Measurements from ENCODE around the gene ZC3H7B.

Gene ZC3H7B

DNA sequence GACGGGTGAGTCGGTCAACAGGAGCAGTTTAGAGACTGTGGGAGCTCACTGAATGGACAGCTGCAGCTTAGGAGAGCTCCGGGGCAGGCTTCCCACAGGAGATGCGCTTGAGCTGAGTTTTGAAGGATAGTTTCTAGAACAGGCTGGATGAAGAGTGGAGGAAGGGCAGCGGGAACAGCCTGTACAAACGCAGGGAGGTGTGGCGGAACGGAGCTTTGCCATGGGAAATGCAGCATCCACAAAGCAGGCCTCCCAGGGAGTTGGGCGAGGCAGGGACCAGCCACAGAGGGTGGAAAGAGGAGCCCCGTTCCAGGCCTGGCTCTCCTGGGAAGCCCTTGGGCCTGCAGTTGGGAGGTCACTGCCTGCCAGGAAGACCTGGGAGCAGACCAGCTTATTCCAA, 53.7 kb downstream of the ZC3H7B start:
- no peak for DNase-seq (ENCODE audit: low spot score)

DNA sequence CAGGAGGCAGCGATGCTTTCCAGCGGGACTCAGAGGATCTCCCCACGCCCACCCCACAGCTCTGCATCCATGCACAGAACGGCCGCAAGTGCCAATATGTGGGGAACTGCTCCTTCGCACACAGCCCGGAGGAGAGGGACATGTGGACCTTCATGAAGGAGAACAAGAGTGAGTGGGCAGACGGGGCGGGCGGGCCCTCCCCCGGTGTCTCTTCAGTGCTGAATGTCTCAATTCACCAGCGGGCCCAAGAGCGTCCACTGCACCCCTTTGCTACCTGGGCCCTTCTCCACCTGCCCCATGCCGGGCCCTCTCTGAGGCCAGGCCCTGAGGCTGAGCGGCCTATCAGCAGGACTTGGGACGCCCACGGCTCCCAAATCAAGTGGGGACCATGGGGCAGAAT, 54.6 kb downstream of the ZC3H7B start:
- DNase-seq (ENCODE audit: low spot score) = no peak

DNA sequence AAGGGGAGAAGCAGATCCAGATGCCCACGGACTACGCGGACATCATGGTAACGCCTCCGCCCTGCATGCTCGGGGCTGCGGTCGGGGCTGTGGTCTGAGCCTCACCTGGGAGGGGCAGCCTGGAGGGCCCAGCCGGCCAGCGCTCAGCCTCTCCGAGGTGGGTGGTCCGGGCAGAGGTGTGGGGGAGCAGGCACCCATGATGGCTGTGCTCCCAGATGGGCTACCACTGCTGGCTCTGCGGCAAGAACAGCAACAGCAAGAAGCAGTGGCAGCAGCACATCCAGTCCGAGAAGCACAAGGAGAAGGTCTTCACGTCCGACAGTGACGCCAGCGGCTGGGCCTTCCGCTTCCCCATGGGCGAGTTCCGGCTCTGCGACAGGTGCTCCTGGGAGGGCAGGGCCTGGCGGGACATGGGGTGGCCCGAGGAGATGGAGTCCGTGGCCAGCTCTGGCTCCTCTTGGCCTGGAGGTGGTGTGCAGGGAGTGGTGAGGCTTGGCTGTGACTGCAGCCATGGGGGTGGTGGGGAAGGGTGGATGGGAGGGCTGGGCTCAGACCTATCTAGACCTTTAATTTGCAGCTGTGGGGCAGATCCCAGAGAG, 55.2 kb downstream of the ZC3H7B start:
- no peak for DNase-seq (ENCODE audit: low spot score)

DNA sequence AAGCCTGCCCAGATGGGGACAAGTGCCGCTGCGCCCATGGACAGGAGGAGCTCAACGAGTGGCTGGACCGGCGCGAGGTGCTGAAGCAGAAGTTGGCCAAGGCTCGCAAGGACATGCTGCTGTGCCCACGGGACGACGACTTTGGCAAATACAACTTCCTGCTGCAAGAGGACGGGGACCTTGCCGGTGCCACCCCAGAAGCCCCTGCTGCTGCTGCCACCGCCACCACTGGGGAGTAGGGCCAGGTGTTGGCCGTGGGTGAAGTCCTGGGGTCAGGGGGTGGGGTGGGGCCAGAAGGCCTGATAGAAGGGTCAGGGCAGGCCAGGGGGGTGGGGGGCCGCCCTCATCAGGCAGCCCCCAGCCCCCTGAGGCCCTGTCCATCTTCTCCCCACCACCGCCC, 55.9 kb downstream of the ZC3H7B start:
- DNase-seq (ENCODE audit: low spot score) = no peak

DNA sequence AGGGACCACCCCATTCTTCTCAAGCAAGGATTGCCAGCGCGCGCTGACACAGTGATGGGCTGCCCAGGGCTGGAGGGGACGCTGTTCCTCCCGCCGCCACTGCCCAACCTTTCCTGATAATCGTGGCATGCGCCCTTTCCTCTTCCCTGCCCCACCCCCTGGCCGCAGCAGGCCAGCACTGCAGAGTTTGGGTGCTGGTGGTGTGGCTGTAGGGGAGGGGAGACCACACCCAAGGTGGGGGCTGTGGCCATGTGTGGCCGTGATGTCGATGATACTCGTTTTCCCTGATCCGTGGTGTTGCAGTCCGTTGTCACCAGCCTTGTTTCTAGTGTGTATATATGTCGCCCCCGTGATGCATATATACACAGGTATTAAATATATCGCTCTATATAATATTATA, 57.6 kb downstream of the ZC3H7B start:
- DNase-seq (ENCODE audit: low spot score) = no peak

DNA sequence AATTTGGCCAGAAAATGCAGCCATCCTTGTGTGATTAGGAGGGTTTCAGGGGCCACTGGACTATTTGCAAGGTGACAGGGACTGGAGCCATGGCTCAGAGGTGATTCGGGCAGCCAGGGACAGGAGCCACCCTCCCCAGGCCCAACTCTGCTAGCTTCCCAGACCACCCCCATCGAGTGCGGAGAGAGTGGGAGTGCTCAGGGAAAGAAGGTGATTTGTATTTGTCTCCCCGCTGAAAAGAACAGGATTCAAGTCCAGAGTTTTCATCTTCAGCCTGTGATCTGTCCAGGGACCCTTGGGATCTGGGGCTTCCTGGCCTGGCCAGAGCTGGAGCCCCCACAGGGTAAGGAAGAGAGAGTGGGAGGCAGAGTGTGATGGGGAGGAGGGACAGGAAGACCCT, 58.1 kb downstream of the ZC3H7B start:
- DNase-seq (ENCODE audit: low spot score) = no peak

DNA sequence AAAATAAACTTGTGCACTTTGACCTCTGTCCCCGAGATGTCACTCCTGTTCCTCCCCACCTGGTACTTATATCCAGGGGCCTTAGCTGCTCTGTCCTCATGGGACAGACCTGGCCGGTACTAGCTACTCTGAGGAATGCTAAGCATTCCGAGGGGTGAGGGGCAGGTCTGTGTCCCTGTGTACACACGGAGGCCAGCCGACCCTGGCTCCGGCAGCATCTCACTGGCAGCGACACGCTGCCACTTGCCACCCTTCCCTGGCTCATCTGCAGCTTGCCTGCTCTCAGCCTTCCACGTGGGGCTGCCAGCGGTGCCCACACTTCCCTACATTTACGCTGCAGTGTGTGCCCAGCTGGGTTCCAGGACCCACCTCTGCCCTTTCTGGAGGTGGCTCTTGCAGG, 58.8 kb downstream of the ZC3H7B start:
- DNase-seq (ENCODE audit: low spot score) = no peak

DNA sequence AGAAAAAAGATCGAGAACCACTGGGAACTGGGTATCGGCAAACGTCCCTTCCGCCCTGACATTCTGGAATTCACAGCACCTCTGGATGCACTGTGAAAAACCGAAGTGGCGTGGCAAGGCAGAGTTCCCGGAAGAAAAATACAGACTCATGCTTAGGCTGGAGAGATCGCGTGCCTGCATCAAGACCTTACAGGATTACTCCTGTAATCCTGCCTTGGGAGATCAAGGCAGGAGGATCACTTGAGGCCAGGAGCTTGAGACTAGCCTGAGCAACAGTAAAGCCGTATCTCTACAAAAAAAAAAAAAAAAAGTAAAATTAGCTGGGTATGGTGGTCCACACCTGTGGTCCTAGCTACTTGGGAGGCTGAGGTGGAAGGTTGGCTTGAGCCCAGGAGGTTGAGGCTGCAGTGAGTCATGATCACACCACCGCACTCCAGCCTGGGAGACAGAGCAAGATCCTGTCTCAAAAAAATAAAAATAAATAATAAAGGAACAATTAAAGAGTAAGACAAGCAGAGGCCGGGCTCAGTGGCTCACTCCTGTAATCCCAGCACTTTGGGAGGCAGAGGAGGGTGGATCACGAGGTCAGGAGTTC, 60.5 kb downstream of the ZC3H7B start:
- DNase-seq (ENCODE audit: low spot score) = no peak

DNA sequence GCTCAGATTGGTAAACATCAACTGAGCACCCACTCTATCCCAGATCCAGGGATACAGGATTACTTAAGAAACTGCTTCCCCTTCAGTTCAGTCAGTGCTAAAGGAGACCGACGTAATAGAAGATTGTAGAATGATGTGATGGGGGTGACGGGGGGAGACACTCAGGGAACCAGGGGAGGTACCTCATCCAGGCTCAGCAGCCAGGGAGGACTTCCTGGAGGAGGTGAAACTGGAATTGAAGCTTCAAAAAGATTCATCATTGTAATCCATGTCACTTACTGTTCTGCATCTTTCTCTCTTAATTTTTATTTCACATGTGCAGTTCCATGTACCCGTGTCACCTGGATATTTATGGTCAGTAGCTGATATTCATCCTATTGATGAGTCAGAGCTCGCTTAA, 61.3 kb downstream of the ZC3H7B start:
- DNase-seq (ENCODE audit: low spot score) = no peak

DNA sequence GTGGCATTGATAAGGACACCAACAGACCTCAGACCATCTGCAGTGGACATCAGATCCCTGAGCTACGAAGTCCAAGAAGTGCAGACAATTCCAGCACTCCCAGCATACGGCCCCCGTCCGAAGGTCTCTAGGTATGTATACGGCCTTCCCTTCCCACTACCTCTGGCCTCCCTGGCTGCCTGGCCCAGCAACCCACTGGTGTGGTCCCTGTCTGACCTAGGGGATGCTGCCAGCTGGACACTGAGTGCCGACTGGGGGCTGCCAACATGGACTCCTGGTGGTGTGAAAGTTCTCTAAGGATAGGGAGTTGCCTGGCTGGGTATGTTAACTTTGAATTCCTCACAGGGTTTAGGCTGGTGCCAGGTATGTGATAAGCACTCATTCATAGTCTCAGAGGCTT, 62.9 kb downstream of the ZC3H7B start:
- DNase-seq (ENCODE audit: low spot score) = no peak

DNA sequence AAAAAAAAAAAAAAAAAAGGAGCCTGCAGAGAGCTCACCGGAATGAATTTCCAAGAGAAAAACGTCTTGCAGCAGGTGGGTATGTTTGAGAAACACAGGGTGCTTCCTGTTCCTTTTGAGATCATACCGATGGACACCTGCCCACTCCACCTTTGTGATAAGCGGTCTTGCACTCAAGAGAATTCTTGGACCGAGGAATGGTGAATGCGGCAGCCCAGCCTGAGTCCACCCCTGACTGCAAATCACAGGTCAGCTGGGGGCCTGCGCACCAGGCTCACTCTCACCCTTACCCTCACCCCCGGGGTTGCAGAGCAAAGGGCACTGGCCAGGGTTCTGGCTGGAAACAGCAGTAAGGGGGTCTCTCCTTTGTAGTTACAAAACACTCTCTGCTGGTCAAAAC, 63.6 kb downstream of the ZC3H7B start:
- DNase-seq (ENCODE audit: low spot score) = no peak

DNA sequence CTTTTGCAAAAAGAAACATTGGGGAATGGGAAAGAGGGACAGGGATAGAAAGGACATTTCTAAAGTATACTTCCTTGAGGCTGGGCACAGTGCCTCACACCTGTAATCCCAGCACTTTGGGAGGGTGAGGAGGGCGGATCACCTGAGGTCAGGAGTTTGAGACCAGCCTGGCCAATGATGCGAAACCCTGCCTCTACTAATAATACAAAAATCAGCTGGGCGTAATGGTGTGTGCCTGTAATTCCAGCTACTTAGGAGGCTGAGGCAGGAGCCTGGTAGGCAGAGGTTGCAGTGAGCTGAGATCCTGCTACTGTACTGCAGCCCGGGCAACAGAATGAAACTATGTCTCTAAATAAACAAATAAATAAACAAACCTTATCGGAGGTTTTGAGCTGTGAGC, 64.1 kb downstream of the ZC3H7B start:
- DNase-seq (ENCODE audit: low spot score) = no peak

DNA sequence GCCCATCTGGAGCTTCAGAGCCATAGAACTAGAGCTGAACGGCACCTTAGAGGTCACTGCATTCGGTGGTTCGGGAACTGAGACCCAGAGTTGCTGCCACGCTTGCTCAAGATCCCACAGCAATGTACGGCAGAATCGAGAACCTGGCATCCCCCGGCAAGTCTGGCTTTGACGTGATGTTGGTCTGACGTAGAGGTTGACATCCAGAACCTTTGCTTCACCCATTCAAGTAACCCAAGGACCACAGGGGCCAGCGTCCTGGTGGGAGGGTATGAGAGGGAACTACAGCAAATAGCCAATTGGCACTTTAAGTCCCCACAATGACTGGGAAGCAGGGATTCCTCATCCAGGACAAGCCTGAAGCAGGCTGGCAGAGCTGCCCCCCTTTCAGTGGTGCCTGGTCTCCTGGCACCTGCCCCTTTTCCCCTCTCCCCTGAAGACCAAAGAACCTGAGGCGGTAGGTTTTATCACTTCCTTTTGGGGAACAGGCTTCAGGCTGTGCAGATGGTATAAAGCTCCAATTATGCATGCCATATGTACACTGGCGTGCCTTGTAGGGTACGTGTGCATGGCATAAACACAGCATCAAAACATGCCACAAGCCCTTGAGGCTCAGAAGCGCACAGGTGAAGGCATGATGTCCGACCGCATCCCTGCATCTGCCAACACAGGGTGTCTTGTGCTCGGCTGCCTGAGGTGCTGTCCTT, 65.2 kb downstream of the ZC3H7B start:
- DNase-seq (ENCODE audit: low spot score) = no peak

DNA sequence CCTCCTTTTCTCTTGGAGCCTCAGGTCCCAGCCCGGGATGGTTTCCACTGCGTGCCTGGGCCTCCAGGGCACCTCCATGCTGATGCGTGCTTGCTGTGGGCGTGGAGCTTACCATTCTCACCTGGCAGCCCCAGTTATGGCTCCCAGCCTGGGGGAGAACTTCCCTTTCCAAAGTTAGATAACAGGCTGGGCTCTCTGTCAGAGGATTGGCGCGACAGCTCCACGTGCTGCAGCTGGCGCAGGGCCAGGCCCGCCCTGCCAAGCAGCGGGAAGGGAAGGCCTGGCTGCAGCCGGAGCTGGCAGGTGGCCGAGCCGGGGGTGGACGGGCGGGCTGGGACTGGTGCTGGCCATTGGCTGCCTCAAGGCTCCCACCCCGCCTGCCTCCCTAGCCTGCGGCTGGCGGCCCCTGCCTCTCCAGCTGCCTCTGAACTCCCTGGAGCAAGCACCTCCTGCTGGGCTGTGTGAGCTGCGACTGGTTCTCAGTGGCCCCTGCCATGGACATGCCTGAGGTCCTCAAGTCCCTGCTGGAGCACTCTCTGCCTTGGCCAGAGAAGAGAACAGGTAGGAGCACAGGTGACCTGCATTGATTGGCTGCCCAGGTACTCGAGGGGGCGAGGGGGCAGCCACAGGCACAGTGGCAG, 65.8 kb downstream of the ZC3H7B start:
- peak; percentile 86 for DNase-seq (ENCODE audit: low spot score)

DNA sequence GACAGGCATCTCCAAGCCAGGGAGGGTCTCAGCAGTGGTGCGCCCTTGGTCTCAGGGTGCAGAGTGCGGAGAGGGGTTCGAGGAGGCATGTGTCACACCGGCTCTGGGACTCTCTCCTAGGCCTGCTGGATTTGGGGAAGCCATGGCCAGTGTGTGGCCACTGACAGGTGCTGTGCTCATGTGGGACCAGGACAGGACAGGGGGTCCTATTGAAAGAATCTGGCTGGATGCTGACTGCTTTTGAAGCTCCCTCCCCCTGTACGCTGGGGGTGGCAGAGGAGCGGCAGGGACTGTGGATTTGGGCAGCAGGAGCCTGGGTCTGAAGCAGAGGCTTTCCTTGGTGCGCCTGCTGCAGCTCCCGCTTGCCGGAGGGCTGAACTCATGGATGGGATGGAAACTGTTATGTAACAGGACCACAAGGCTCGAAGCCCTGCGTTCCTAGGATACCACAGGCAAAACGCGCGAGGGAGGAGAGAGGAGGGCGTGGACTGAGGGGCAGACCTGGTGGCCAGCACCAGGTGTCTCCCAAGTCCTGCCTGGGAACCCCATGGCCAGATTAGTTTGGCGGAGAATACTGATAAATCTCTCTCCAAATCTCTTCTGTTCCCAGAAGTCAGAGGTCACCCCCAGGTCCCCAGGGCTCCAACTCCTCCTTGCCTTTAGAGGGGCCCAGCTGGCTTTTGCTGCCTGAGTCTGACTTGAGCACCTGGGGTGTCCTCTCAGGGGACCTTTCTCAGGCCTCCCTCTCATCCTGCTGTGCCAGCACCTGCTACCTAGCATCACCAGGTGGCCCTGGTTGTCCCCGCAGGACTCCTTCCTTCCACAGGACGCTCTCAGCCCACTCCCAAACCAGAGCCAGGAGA, 66.6 kb downstream of the ZC3H7B start:
- peak; percentile 52 for DNase-seq (ENCODE audit: low spot score)

DNA sequence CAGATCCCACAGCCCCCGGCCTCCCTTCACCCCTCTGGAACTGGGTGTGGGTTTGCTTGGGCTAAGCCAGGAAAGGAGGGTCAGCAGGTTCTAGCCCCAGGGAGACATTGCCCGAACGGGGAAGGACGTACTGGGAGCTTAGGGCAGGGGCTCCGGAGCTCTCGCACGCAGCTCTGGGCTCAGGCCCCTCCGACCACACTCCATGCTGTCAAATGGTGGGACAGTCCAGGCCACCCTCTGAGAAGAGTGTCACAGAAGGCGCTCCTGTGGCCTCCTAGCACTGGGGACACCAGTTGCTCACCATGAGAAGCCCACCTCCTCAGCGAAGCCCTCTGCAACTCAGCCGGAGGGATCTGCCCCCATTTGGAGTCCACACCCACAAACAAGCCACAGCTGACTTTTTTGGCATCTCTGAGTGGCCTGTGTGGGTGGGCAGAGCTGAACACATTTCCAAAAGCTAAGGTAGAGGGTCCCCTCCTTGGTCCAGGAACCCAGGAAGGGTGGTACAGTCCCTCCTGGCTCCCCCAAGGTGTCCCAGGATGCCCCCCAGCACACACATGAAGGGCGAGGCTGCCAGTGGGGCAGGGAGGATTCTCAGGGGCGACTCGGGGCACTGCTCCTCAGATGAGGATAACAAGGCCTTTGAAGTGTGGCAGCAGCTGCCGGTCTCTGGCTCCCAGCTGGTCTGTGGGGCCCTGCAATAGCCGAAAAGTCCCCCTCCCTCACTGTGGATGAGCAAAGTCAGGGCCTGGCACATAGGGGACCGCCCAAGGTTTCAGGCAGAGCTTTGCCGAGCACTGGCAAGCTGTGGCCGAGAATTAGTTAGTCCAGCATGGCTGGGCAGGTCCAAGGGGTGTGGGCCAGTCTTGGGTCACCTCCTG, 67.5 kb downstream of the ZC3H7B start:
- no peak for DNase-seq (ENCODE audit: low spot score)

DNA sequence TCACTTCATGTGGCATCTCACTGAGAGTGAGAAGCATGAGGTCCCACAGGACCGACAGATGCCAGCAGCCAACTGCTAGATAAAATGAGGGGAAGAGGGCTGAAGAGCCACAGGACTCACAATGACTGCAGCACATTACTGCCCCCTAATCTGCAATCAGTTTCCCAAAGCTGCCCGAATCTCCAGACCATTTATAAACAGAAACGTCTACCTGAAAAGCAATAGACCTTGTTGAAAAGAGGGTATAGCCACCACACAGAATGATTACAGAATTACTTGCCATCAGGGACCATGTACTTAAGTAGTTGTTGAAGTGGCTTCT, 68.1 kb downstream of the ZC3H7B start:
- DNase-seq (ENCODE audit: low spot score) = no peak

DNA sequence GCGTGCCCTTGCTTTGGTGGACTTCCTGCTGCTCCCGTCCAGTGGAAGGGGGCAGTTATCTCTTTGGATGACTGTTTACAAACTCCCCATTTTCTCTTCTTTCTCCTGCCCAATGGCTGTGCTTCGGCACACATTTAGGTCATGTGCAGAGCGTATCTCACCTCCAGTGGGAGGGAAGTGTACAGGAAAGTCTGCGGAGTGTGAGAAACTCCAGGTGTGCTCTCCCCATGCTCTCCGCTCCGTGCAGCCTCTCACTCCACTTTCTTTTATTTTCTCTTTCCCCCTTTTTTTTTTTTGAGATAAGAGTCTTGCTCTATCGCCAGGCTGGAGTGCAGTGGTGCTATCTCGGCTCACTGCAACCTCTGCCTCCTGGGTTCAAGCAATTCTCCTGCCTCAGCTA, 68.5 kb downstream of the ZC3H7B start:
- DNase-seq (ENCODE audit: low spot score) = no peak

DNA sequence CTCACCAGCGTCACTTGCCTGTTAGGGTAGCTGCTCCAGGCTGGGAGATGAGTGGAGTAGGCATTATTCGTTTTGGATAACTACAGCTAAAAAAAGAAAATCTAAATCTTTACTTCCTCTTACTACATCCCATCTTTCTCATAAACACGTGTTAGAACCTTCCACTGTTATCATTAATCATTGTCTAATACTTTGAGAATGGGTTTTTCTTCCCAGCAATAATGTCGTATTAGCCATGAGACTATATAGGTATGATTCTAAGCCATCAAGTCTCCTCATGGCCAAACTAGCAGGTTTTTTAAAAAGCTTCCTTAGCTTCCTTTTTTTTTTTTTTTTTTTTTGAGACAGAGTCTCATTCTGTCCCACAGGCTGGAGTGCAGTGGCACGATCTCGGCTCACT, 76.5 kb downstream of the ZC3H7B start:
- DNase-seq (ENCODE audit: low spot score) = no peak

DNA sequence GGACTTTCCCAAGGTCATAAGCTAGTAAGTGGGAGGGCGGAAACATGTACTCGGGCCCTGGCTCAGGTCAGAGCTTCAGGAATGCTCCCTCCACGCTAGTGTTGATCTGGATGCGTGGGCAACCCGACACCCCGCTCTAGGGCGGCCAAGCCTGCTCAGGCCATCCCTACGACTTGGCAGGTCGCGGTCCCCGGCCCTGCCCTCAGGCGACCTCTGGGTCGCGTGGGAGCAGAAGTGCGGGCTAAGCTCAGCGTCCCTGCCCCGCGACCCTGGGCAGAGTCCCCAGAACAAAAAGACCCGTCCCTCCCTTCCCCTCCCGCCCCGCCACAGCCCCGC, 79.6 kb downstream of the ZC3H7B start:
- DNase-seq (ENCODE audit: low spot score) = peak; percentile 91

DNA sequence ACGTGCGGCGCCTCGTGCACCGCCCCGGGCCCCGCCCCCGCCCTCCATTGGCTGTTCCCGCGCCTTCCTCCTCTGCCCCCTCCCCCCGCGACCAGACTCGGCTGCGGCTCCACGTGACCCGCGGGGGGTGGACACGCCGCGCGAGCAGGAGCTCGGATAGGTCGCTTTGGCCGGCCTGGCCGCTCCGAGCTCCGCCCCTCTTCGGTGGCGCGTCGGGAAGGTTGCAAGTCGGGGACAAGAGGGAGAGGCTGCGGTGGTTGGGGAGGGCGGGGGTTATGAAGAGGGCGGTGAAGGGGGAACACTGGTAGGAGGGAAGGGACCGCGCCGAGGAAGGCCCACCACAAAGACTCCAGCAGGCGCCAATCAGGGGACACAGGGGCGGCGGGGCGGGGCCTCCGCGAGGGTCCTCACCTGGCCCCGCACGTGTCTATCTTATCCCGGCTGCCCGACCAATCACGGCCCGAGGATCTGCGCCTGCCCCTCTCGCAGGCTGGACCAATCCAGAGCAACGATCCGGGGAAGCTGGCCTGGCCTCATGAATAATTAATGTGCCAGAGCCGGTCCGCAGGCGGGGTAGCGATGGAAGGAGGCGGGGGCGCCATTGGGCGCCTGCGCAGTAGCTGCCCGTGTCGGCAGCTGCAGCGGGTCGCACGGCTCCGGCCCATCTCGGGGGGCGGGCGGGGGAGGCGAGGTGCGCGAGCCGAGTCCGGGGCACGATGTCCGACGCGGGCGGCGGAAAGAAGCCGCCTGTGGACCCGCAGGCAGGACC, 80.2 kb downstream of the ZC3H7B start, which contains the start of gene TEF:
TEF (plus strand) TSS at position 614 of the 769 bp plus-strand sequence; CDS start at position 717, 103 bp downstream.
- peak; percentile 98 for DNase-seq (ENCODE audit: low spot score)
